ENCODE results near the gene CCR4. TPM values are rescaled to one million over a fixed set of nuclear protein-coding genes. Genes with fewer than 3 reads are reported as not detected.
"Not testable (repeated sequence)": the region's sequence is repeated elsewhere in the genome, so short reads cannot be mapped to it uniquely, and the experiment has no call there.

Gene CCR4
- total RNA-seq, result under 1 TPM in 2 of 4 donors, not detected in 2; 0.13 to 0.88 TPM

DNA sequence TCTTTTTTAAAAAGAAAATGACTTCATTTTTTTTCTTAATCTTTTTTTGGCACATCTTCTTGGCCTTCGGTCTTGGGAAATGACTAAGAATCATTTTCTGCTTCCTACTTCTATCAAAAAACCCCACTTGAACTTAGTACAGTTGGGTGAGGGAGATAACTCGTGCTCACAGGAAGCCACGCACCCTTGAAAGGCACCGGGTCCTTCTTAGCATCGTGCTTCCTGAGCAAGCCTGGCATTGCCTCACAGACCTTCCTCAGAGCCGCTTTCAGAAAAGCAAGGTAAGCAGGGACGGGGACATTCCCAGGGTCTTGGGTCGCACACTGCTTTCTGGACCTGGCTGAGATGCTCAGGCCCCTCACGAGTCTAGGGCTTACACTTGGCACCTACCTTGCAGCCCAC, at the start of gene CCR4:
CCR4 (plus strand) TSS at position 235 of the 402 bp plus-strand sequence. CDS start 1,779 bp downstream, outside the sequence.
- whole genome bisulfite sequencing, 2 donors, result 70 to 72% methylated on average over 9 of the region's 9 CpGs
- Histone ChIP-seq H3K36me3 (no peaks in the 10 kb centered on the region), H3K9me3 (no peaks in the 10 kb centered on the region), H3K27ac (no peak within 1 kb of the TSS), H3K27me3 (no peaks in the 10 kb centered on the region), H3K4me1 (no peaks in the 10 kb centered on the region), H3K4me3 (replicated peaks in 1 of 3) (no peak within 1 kb of the TSS)
- TF ChIP-seq, protein P1, sequence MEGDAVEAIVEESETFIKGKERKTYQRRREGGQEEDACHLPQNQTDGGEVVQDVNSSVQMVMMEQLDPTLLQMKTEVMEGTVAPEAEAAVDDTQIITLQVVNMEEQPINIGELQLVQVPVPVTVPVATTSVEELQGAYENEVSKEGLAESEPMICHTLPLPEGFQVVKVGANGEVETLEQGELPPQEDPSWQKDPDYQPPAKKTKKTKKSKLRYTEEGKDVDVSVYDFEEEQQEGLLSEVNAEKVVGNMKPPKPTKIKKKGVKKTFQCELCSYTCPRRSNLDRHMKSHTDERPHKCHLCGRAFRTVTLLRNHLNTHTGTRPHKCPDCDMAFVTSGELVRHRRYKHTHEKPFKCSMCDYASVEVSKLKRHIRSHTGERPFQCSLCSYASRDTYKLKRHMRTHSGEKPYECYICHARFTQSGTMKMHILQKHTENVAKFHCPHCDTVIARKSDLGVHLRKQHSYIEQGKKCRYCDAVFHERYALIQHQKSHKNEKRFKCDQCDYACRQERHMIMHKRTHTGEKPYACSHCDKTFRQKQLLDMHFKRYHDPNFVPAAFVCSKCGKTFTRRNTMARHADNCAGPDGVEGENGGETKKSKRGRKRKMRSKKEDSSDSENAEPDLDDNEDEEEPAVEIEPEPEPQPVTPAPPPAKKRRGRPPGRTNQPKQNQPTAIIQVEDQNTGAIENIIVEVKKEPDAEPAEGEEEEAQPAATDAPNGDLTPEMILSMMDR (IDR thresholded peaks at IDR 0.05), result no peak
- TF ChIP-seq POLR2A (IDR thresholded peaks at IDR 0.05), result no peak
- no peak for DNase-seq
- intact Hi-C loops (cut with DNase I), result loop anchor here (10.0 kb wide), 1 partner anchor 103 kb away; no protein-coding TSS in a partner anchor

DNA sequence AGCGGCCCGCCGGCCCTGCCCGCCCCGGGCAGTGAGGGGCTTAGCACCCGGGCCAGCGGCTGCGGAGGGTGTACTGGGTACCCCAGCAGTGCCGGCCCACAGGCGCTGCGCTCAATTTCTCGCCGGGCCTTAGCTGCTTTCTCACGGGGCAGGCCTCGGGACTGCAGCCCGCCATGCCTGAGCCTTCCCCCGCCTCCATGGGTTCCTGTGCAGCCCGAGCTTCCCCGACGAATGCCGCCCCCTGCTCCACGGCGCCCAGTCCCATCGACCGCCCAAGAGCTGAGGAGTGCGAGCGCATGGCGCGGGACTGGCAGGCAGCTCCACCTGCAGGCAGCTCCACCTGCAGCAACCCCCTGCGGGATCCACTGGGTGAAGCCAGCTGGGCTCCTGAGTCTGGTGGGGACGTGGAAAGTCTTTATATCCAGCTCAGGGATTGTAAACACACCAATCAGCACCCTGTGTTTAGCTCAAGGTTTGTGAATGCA, 48.5 kb upstream of the CCR4 start:
- H3K4me1 ChIP-seq; intact Hi-C loops (cut with DNase I); H3K36me3 ChIP-seq; H3K9me3 ChIP-seq; H3K27me3 ChIP-seq; H3K27ac ChIP-seq: not testable (repeated sequence)
- peak overlapping the region in 1 of 3 donors; percentile 24 for H3K4me3 ChIP-seq (replicated peaks in 1 of 3)
- WGBS, 2 donors, result 30 to 40% methylated on average over 1 to 17 of the region's 31 CpGs
- peak; percentile 60 to 67 for DNase-seq
- TF ChIP-seq, protein P1 (IDR thresholded peaks at IDR 0.05), result peak in 4 of 6 experiments; percentile 44 to 70 (median 54)

DNA sequence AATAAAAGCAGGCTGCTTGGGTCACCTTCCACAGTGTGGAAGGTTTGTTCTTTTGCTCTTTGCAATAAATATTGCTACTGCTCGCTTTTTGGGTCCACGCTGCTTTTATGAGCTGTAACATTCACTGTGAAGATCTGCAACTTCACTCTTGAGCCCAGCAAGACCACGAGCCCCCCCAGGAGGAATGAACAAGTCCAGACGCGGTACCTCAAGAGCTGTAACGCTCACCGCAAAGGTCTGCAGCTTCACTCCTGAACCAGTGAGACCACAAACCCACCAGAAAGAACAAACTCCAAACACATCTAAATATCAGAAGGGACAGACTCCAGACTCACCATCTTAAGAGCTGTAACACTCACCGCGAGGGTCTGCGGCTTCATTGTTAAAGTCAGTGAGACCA, 47.5 kb upstream of the CCR4 start:
- no peak for DNase-seq
- Histone ChIP-seq H3K27ac (no peak overlapping the region), H3K9me3 (no peaks in the 10 kb centered on the region), H3K4me3 (replicated peaks in 1 of 3) (no peak overlapping the region), H3K36me3 (no peaks in the 10 kb centered on the region), H3K4me1 (no peaks in the 10 kb centered on the region), H3K27me3 (no peaks in the 10 kb centered on the region)
- TF ChIP-seq POLR2A (IDR thresholded peaks at IDR 0.05), result no peak
- TF ChIP-seq, protein P1 (IDR thresholded peaks at IDR 0.05), result no peak
- intact Hi-C loops (cut with DNase I), result no loop called here
- 96 to 97% methylated on average over 10 of the region's 10 CpGs for WGBS, 2 donors

DNA sequence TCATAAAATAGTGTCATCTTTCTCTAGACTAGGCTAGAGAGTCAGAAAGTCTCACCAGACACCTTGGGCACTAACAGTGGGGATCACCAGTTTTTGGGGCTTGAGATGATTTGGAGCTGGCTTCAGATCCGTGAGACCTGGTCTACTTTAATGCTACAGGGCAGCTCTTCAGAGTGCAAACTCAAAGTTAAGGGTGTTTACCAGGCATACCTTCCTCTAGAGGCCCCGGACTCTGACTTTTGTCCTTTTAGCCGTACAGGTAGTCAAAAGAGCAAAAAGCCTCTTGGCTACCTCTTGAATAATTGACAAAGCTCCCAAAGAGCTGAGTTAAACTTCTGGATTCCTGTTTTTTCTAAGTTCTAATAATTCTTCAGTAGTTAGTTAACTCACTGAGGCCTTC, 41.4 kb upstream of the CCR4 start:
- TF ChIP-seq, protein P1 (IDR thresholded peaks at IDR 0.05), result no peak
- TF ChIP-seq POLR2A (IDR thresholded peaks at IDR 0.05), result no peak
- 71 to 82% methylated on average over 3 of the region's 3 CpGs for WGBS, 2 donors
- intact Hi-C loops (cut with DNase I), result no loop called here
- no peaks in the 10 kb centered on the region for H3K36me3 ChIP-seq
- H3K9me3 ChIP-seq, result no peaks in the 10 kb centered on the region
- H3K27ac ChIP-seq, result no peak overlapping the region
- no peak for DNase-seq
- H3K4me3 ChIP-seq (replicated peaks in 1 of 3), result no peak overlapping the region
- no peaks in the 10 kb centered on the region for H3K27me3 ChIP-seq
- peaks cover 9 to 13% of the 10 kb centered on the region in 2 donors for H3K4me1 ChIP-seq

DNA sequence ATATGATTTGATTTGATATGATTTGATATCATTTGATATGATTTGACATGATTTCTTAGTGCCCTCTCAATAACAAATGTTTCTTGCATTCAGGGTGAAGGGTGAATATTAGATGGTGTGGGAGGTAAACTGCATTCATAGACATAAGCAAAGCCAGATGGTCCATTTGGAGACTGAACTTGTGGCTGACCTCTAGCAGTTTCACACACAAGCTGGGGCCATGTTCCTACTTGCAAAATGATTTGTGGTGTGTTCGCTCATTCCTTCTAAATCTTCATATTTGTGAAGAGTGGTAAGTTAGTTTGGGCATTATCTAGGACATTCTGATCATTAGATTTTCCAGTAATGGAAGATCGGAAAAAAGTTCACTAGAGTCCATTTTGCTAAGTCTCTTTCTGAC, 40.5 kb upstream of the CCR4 start:
- H3K27ac ChIP-seq, result no peak overlapping the region
- no peak overlapping the region for H3K4me3 ChIP-seq (replicated peaks in 1 of 3)
- intact Hi-C loops (cut with DNase I), result no loop called here

More for the DNA sequence above, 40.5 kb upstream of the CCR4 start:
- no peak for DNase-seq
- TF ChIP-seq, protein P1 (IDR thresholded peaks at IDR 0.05), result no peak
- TF ChIP-seq POLR2A (IDR thresholded peaks at IDR 0.05), result no peak
- no peaks in the 10 kb centered on the region for H3K9me3 ChIP-seq
- H3K27me3 ChIP-seq, result no peaks in the 10 kb centered on the region
- H3K36me3 ChIP-seq, result no peaks in the 10 kb centered on the region
- 90 to 97% methylated on average over 2 of the region's 2 CpGs for WGBS, 2 donors
- H3K4me1 ChIP-seq, result peaks cover 9 to 13% of the 10 kb centered on the region in 2 donors

Measured in thyroid gland (tissue), 4 donors.